ENCODE data around the gene TBCD.
A peak's percentile ranks its signal among the peaks of the same experiment; 100 is the strongest.

- TF ChIP-seq, protein P1, sequence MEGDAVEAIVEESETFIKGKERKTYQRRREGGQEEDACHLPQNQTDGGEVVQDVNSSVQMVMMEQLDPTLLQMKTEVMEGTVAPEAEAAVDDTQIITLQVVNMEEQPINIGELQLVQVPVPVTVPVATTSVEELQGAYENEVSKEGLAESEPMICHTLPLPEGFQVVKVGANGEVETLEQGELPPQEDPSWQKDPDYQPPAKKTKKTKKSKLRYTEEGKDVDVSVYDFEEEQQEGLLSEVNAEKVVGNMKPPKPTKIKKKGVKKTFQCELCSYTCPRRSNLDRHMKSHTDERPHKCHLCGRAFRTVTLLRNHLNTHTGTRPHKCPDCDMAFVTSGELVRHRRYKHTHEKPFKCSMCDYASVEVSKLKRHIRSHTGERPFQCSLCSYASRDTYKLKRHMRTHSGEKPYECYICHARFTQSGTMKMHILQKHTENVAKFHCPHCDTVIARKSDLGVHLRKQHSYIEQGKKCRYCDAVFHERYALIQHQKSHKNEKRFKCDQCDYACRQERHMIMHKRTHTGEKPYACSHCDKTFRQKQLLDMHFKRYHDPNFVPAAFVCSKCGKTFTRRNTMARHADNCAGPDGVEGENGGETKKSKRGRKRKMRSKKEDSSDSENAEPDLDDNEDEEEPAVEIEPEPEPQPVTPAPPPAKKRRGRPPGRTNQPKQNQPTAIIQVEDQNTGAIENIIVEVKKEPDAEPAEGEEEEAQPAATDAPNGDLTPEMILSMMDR (tag by site-specific recombination; IDR thresholded peaks at IDR 0.05): 0 out of 2 replicates have a peak, but pooled peaks have one; percentile 20
- TF ChIP-seq ZNF629 (tag by site-specific recombination; IDR thresholded peaks at IDR 0.05): no peak
- TF ChIP-seq ZNF132 (tag by site-specific recombination; IDR thresholded peaks at IDR 0.05; ENCODE audit: borderline replicate concordance): no peak
- TF ChIP-seq AEBP2 (tag by site-specific recombination; IDR thresholded peaks at IDR 0.05; ENCODE audit: borderline replicate concordance): no peak
- TF ChIP-seq MYNN (tag by site-specific recombination; IDR thresholded peaks at IDR 0.05; ENCODE audit: borderline replicate concordance): no peak
- TF ChIP-seq ZNF843 (tag by site-specific recombination; IDR thresholded peaks at IDR 0.05): no peak
- TF ChIP-seq KLF1 (tag by site-specific recombination; IDR thresholded peaks at IDR 0.05): no peak
- no peak for TF ChIP-seq ZNF518A (tag by site-specific recombination; conservative IDR thresholded peaks at IDR 0.05; ENCODE audit: low read depth)
Measured at GRCh38 chr17:82863383-82863940, 111.6 kb downstream of the TBCD start.

Data from HEK293 (cell line).